ENCODE data around the gene SLC44A3. TPM values are rescaled to one million over a fixed set of nuclear protein-coding genes. Genes with fewer than 3 reads are reported as not detected.
"Not testable (repeated sequence)": the region's sequence is repeated elsewhere in the genome, so short reads cannot be mapped to it uniquely, and the experiment has no call there.

The SLC44A3 gene
- polyA plus RNA-seq, 1 donor: 70.5 TPM

DNA sequence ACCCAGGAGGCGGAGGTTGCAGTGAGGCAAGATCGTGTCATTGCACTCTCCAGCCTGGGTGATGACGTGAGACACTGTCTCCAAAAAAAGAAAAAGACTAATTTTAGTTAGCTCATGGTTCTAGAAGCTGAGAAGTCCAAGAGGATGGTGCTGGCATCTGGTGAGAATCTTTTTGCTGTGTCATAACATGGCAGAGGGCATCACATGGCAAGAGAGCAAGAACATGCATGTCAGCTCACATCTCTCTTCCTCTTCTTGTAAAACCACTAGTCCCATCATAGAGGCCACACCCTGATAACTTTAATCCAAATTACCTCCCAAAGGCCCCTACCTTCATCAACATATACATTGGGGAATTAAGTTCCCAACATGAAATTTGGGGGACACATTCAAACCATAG lies 120.6 kb downstream of the SLC44A3 start:
- Histone ChIP-seq H3K9me3 (ENCODE audit: control insufficient read depth, low read depth, low read length) (no peaks in the 10 kb centered on the region), H3K4me3 (ENCODE audit: low read length) (no peak overlapping the region), H3K27me3 (ENCODE audit: control insufficient read depth, insufficient read depth, low read length) (no peaks in the 10 kb centered on the region), H3K27ac (ENCODE audit: low read length) (no peak overlapping the region), H3K36me3 (ENCODE audit: control insufficient read depth, insufficient read depth, low read length) (no peaks in the 10 kb centered on the region), H3K4me1 (ENCODE audit: control insufficient read depth, insufficient read depth, low read length) (no peaks in the 10 kb centered on the region)
- WGBS (ENCODE audit: insufficient coverage, low lambda C conversion rate): no CpG with 5 or more reads among the region's 3 CpGs
- DNase-seq: no peak

DNA sequence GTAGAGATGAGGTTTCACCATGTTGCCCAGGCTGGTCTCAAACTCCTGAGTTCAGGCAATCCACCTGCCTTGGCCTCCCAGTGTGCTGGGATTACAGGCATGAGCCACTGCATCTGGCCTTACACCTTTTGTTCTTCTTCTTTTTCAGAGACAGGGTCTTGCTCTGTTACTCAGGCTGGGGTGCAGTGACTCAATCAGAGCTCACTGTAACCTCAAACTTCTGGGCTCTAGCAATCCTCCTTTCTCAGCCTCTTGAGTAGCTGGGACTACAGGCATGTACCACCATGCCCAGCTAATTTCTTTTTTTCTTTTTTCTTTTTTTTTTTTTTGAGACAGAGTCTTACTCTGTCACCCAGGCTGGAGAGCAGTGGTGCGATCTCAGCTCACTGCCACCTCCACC lies 121.3 kb downstream of the SLC44A3 start:
- not testable (repeated sequence) for H3K4me3 ChIP-seq (ENCODE audit: low read length); DNase-seq; H3K27me3 ChIP-seq (ENCODE audit: control insufficient read depth, insufficient read depth, low read length); H3K27ac ChIP-seq (ENCODE audit: low read length); H3K9me3 ChIP-seq (ENCODE audit: control insufficient read depth, low read depth, low read length); H3K36me3 ChIP-seq (ENCODE audit: control insufficient read depth, insufficient read depth, low read length); H3K4me1 ChIP-seq (ENCODE audit: control insufficient read depth, insufficient read depth, low read length)
- WGBS (ENCODE audit: insufficient coverage, low lambda C conversion rate): no CpG with 5 or more reads among the region's 1 CpG

DNA sequence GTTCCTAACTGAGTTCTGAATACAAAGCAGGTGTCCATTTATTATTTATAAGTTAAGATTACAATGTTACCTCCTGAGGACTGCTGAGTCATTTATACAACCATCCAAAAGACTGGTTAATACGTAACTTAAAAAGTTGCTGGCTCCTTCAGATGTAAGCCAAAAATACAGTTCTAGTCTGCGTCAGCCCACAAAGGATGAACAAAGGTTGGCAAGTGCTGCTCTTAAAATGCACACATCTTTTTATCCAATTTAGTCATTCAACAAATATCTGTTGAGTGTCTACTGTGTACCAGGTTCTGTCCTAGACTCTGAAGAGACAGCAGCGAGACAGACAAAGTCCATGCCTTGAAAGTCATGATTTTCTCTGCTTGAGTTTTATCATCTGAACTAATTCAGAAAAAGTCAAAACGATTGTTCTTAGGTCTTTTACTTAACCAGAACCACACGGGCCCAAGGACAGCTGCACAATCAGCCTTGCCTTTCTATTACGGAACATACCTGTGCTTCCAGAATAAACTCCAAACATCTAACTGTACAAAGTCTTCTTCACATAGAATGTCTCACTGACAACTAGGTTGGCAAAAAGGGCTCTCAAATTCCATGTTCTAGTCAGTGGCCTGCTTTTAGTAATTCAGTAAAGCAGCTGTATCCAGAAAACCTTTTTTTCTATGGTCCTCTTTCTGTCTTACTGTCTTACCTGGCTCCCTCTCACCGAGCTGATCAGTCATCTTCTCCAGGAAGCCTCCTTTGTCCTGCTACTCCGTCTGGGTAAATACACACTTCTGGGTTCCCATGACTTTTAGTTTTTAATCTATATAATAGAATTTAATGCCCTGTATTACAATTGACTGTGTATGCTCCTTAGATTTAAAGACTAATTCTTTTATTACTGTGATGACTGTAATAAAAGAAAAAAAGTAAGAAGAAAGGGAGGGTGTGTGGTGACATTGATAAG lies 122.3 kb downstream of the SLC44A3 start:
- Histone ChIP-seq H3K9me3 (ENCODE audit: control insufficient read depth, low read depth, low read length) (no peaks in the 10 kb centered on the region), H3K36me3 (ENCODE audit: control insufficient read depth, insufficient read depth, low read length) (no peaks in the 10 kb centered on the region), H3K4me3 (ENCODE audit: low read length) (no peak overlapping the region), H3K27me3 (ENCODE audit: control insufficient read depth, insufficient read depth, low read length) (no peaks in the 10 kb centered on the region), H3K27ac (ENCODE audit: low read length) (no peak overlapping the region), H3K4me1 (ENCODE audit: control insufficient read depth, insufficient read depth, low read length) (peaks cover 2% of the 10 kb centered on the region)
- no peak for DNase-seq
- WGBS (ENCODE audit: insufficient coverage, low lambda C conversion rate): 21% methylated on average over 2 of the region's 8 CpGs

Other genes starting within 250 kb of the SLC44A3 start
- 97.0 TPM for gene CNN3, start 106.8 kb downstream of the SLC44A3 start, polyA plus RNA-seq